GM19351 (cell line): ENCODE data around the gene PDE6C.

Experiments used
- ATAC-seq: cut with Tn5 transposase; IDR thresholded peaks from one replicate; pipeline ENCODE4 v1.9.1; 2021; ENCODE audit warnings: mild to moderate bottlenecking, moderate library complexity; ENCODE audit not compliant: unreplicated experiment

Gene PDE6C

DNA sequence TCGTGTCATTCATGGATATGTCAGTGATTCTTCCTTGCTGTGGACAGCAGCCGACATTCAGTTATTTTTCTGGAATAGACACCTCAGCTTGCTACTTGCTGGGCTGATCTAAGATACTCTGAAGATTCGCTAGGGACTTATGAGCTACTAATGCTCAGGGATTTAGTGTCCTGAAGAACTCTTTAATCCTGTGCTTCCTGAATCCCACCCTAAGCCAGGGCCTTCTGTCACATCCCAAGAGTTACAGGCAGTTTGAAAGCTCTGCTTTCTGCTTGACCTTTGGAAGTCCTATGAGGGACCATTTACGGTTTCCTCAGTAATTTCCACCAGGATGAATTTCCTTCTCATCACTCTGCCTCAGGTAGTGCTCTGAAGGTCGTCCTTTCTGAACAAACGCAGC is at the start of gene PDE6C:
TSS of gene PDE6C (plus strand) at position 227 of the 400 bp plus-strand sequence. CDS start 189 bp downstream, outside the sequence.
- no peak for ATAC-seq

DNA sequence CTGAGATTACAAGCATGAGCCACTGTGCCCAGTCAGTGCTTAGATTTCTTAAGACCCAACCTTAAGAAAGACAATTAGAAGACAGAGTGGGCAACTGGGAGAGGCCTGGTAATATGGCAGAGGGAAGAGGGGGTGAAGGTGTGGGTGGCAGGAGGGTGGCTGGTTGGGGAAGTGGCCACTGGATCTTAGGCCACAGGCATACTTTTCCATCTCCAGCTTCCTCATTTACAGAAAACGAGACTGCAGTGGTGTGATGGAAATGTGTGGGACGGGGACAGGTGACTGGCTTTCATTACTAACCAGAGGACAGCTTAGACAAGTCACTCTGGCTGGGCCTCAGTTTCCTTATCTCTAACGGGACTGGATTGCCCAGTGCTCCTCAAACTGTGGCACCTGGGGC is 46.9 kb upstream of the PDE6C start:
- ATAC-seq, result no peak

- ATAC-seq, result no peak
Observed at GRCh38 chr10:93566435-93567276, 45.7 kb upstream of the PDE6C start, which contains the start of gene FFAR4. Gene FFAR4 (plus strand): TSS chr10:93566665. CDS start chr10:93566721, 56 bp downstream.

DNA sequence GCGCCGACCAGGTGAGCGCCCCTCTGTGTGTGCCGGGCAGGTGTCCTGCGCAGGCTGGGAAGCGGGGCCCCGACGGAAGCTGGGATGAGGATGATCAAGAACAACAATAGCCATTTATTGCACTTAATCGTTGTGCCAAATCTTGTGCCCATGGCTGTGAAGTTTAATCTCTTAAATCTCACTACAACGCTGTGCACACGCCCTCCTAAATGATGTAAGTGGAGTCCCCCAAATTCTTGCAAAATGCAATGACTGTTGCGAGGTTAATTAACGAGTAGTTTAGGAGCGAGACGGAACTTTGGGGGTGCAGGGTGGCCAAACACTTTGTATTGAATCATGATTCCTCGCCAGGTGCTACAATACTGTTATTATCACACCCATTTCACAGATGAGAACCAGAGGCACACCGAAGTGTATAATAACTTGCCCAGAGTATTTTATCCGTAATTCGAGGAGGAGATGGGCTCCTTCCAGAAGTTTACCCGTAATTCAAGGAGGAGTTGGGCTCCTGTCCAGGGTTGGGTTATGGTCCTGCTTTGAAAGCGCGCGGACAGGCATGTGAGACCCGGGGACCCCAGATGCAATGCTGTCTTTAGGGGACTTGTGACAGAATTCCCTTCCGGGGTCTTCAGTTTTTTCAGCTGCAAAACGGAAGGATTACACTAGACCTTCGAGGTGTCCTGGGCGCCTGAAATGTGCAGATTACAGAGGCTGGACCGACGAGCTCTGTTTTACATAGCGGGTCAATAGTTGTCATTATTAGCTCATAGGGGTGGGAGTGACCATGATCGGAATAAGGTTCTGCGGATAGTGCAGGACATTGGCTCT is 44.8 kb upstream of the PDE6C start:
- ATAC-seq, result no peak

- no peak for ATAC-seq
Observed at GRCh38 chr10:93568105-93568390, 44.3 kb upstream of the PDE6C start.

DNA sequence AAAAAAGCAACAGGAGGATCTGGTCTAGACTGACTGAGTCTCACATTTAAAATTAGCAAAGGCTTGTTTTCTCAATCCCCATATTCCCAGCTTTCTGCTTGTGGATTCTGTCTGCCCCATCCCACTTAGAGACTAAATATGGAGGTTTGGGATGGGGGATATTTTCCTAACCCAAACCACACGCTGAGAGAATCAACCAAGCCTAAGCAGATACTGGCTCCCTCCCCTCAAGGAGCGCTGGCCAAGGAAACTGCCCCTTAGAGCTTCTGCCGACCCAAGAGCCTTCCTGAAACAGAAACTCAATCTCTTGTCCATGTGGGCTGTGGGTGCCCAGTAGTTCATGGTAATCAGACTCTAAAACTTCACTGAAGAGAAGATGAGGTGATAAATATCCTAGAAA is 42.0 kb upstream of the PDE6C start:
- no peak for ATAC-seq

- ATAC-seq, result no peak
Observed at GRCh38 chr10:93572606-93573005, 39.7 kb upstream of the PDE6C start.

DNA sequence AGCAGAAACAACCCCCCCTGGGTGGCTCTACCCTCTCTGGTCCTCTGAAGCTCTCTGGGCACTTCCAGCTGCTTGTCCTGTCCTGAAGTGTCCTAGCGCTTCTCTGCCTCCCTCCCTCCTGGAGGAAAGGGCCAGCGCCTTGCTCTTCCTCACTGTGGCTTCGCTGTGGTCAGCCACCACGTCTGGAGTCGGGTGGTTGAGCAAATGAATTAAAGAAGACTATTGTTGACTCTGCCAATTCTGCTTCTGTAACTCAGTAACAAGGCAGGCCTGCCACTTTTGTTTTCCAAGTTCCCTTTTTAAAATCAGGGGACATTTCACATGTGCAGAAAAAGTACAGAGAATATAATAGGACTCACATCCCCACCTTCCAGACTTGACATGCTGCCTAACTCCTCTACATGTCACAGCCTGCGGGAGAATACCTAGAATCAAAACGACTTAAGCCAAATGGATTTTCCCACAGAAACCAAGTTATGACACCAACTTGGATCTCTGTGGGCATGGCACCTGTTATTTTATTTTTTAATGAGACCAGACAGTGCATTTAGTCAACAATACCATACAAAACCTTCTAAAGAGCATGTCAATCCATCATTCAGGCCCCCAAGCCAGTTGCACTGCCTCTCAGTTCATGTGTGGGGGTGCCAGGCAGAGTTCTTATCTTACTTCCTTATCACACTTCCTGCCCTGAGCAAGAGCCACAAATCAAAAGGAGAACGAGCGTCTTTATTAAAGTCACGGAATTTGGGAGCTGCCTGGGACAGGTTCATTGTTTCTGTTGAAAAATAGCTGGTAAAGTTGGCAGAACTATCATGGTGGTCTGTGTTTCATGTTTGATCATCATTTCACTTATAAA is 39.1 kb upstream of the PDE6C start:
- ATAC-seq, result no peak

DNA sequence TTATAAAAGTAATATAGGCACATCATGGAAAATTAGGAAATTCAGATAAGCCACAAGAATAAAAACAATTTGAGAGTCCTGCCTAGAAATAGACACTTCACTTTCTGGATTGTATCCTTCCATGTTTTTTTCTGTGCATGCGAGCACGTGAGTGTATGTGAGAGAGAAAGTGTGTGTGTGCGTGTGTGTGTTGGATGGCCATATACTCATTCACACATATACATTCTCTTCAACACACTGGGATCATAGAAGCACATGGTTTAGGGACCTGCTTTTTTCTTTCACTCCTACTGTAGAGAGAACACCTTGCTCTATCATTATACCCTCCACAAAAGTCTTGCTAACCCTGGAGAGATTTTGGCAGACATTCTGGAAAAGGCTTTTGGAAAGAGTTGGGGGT is 38.4 kb upstream of the PDE6C start:
- ATAC-seq, result no peak

GRCh38 chr10:93576888-93577287 is 35.4 kb upstream of the PDE6C start:
- ATAC-seq, result no peak

DNA sequence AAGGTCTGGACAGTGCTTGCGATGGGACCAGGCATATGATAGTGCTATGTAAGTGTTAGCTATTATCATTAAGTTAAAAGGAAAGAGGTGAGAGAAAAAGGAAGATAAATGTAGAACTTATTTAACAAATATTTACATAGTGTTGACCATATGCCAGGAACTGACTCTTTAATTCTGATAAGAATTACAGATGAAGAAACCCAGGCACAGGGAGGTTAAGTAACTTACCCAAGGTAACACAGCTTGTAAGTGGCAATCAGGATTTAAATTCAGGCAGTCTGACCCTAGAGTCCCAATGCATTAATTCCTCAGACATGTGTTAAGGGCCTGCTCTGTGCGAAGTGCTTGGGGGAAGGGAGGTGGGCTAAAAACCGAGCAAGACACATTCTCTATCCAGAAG is 34.8 kb upstream of the PDE6C start:
- no peak for ATAC-seq

- no peak for ATAC-seq
Observed at GRCh38 chr10:93579089-93579488, 33.2 kb upstream of the PDE6C start.

DNA sequence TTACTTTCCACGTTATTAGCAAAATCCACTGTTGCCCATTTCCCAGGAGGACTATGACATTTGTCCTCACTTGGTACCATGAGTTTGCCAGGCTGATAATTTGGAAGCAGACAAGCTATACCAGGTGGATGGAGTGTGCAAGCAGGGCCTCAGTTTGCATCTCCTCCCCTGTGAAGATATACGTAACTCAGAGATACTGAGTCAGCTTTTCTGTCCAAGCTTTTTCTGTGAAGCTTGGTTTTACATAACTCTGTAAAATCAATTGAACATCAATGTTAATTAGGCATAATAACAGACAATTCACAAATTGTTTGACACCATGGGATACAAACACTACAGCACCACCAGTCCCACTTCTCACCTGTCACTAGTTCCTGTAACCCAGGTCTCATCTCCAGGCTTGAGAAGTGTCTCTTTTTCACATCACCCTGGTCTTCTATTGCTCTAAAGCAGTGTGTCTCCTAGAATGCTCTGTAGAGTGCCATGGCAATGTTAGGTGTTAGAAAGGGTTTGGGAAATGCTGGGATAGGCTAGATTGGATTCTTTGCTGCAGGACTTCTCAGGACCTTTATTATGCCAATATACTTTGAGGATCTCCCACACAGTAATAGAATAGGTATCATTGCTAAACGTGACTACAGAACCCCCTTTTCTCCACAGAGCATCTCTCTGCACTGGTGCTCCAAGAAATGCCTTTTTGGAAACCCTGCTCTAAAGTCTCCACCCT is 32.2 kb upstream of the PDE6C start:
- ATAC-seq, result no peak

- ATAC-seq, result no peak
Observed at GRCh38 chr10:93580828-93581227, 31.5 kb upstream of the PDE6C start.

DNA sequence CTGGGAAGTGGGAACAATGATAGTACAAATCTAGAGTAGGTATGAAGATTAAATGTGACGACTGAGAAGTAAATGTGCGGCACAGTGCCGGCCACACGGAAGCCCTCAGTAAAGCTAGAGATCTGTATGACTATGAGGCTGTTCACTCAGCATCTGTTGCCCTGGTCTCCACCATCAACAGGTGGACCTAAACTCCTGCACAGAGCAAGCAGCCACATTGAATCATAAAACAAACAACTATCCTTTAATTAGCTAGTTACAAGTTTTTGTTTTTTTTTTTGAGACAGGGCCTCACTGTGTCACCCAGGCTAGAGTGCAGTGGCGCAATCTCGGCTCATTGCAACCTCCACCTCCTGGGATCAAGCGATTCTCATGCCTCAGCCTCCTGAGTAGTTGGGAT is 27.9 kb upstream of the PDE6C start:
- ATAC-seq, result no peak

DNA sequence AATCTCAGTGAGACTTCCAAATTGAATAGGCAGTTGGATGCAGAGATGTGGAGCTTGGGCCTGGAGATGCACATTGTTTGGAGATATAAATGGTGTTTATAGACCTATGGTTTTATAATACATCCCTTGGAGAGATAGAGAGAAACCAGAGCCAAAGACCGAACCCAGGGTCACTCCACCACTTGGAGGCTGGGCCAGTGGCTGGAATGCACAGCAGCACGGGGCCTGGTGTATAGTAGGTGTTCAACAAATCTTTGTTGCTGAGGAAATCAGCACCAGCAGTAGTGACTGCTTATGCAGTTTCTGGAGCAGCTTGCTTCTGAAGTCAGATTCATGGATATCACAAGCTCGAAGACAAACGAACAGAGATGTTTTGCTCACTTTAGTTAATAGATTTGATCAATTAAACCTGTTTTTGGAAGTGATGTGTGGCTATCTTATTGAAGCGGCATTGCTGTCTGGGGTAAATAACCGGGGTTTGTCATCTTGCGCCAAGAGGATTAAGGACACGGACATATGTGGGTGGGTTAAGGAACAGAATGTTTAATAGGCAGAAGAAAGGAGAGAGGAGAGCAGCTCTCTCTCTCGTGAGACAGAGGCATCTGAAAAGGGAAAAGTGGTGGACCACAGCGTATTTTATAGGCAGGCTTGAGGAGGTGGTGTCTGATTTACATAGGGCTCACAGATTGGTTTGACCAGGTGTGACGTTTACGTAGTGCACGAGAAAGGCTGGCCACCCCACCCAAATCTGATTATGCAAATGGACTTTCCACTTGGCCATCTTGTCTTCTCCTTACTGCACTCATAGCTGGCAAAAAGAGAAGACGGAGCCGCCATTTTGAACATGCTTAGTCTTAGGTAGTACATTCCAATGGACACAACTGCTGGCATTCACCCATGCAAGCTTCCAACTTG is 22.4 kb upstream of the PDE6C start:
- no peak for ATAC-seq

DNA sequence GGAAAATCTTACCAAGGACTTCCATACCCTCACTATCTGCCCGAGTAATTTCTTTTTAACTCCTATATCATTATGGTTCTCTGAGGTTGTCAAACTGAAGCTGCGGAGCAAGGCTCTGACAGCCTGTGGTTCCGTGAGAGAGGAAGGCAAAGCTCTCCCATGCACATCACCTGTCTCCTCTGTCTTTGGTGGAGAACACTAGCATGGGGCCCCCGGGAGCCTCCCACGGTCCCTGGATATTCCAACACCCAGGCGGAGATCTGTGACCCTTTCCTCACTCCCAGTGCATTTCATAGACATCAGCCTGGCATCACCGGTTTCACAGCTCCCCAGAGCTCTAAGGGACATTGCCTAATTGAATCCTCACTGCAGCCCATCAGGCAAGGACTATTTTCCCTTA is 21.7 kb upstream of the PDE6C start:
- ATAC-seq, result no peak

GRCh38 chr10:93591065-93591808 is 21.1 kb upstream of the PDE6C start:
- ATAC-seq, result no peak

DNA sequence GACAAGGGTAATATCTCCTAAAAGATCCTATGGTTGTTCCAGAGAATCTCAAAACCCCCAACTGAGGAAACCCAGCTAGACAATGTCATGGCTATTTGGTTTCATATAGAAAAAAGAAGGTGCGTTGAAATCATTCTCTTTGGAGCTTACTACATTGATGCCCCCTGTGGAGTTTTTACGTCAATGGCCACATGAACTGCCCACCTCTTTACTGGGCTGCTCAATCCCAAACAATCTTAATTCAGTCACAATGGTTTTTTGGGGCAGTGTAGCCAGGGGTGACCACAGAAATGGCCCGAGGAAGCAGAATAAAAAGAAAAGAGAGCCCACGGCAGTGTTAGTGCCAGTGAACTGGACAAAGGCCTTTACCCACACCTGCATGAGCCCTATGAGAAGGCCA is 19.1 kb upstream of the PDE6C start:
- ATAC-seq, result no peak
